ENCODE data around the gene IMP4.
A peak's percentile ranks its signal among the peaks of the same experiment; 100 is the strongest.

Gene IMP4

DNA sequence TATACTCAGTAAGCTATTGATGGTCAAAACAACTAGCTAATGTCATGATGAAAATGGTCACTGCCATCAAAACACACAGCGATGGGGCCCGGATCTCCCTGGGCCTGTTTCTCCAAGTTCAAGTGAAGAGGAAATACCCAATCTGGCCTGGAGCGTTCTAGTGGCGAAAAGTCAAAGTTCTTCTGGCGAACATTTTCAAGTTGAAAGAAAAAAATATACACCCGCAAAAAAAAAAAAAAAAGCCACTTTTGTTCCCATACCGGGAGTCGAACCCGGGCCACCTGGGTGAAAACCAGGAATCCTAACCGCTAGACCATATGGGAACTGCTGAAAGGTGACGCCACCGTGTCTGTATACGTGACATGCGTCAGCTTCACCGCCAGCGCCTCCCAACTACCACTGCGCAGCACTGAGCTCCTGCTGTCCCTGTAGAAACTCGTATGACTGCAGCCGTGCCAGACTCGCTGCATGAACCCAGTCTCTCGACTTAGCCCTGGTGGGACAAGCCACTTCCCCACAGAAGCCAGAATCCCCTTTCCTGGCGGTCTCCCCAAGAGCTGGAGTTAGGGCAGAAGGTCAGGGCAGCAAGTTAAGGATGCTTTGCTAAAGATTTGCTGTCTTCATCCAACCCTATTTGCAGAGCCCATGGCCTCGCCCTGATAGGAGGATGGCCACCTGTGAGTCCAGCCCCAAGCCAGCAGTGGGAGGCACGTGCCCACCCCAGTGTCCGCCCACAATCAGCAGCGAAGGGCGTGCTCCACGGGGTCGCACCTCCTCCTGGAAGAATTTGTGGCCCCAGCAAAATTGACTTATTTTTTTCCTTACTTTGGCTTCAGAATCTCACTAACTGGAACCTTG, 5.6 kb upstream of the IMP4 start:
- peak; percentile 65 to 68 for DNase-seq

DNA sequence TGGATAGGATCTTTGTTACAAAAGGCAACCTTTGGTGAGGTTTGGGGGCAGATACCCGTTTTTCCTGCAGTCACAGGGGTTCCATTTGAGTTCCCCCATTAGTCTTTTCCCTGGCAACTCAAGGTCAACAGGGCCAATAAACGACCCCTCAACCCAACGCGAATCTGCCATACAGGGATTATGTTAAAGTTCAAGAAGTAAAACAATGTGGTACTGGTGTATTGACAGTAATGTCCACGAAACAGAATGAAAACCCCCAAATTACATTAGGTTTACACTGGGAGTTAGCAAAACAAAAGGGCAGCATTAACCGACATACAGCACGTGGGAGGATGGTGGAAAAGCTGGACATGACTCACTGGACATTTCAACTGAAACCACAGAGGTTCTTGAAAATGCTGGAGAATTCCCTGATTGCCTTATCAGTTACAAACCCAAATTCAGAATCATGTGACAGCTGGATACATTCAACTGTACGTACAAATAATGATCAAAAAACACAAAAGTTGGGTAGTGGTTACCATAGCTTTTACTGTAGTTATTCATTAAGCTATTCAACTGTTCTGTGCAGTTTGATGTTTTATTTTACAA, 4.9 kb upstream of the IMP4 start:
- no peak for DNase-seq

- no peak for DNase-seq
Observed at GRCh38 chr2:130338793-130339345, 3.8 kb upstream of the IMP4 start.

- no peak for DNase-seq
Observed at GRCh38 chr2:130339885-130340745, 2.6 kb upstream of the IMP4 start.

GRCh38 chr2:130341562-130342019, 1.1 kb upstream of the IMP4 start:
- peak; percentile 37 to 41 for DNase-seq

- DNase-seq = peak; percentile 82 to 86
Observed at GRCh38 chr2:130342020-130342532, 621 bp upstream of the IMP4 start.

DNA sequence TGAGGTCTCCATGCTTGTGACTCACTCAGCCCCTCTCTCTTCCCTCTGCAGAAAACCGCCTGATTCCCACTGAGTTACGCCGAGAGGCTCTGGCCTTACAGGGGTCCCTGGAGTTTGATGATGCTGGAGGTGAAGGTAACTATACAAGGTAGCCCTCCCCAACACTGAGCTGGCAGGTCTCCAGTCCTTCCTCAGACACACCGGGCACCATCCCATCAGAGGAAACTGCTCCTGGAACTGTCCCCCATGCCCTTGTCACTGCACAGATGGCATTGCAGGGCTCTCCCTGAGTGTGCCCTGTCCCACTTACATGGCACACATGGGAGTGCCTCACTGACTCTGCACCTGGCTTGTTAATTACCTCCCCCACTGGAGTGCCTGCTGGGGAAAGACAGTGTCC, 1.9 kb downstream of the IMP4 start:
- DNase-seq = no peak

DNA sequence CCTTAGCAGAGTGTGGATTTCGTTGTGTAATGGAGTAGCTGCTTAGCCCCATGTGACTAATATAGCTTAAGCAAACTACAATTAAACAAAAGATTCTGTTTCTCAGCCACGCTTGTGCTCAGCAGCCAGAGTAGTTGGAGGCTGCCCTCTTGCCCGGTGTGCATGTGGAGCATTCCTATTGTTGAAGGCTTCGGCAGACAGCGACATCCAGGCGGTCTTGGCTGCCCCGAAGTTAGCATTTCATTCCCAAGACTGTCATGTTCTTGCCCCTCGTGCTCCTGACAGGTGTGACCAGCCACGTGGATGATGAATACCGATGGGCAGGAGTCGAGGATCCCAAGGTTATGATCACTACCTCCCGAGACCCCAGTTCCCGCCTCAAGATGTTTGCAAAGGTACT, 2.4 kb downstream of the IMP4 start:
- DNase-seq = no peak

- no peak for DNase-seq
Observed at GRCh38 chr2:130345611-130346010, 2.9 kb downstream of the IMP4 start.

DNA sequence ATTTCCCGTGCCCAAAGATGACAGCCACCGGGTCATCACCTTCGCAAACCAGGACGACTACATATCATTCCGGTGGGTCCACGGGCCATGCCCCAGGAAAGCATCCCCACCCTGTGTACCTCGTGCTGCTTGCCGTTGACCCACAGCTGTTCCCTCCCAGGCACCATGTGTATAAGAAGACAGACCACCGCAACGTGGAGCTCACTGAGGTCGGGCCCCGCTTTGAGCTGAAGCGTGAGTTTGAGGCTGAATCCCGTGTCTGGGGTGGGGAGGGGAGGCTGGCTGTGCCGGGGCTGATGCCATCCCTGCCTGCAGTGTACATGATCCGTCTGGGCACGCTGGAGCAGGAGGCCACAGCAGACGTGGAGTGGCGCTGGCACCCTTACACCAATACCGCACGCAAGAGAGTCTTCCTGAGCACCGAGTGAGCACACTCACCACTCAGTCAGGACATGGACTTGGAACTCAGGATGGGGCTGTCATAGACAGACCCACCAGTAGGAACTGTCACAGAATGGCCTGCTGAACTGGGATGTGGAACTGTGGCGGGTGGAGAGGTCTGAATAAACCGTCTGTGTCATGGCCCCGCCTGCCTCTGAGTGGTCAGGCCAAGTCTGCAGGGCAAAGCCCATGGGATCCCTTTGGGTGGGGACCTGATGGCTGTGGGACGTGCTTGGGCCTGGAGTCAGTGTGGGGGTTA, 3.5 kb downstream of the IMP4 start:
- DNase-seq = no peak

DNA sequence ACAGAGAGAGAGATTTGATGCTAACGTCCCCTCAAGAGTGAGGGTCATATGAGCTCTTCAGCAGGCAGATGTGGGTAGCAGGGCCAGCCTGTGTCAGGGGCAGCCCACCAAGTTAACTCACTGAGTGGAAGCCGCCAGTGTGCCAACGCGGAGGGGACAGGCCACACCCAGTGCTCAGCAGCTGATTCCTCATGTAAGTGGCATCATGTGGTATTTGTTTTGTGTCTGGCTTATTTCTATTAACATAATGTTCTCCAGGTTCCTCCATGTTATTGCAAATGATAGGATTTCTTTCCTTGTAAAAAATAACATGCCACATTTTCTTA, 4.0 kb downstream of the IMP4 start:
- DNase-seq = no peak

DNA sequence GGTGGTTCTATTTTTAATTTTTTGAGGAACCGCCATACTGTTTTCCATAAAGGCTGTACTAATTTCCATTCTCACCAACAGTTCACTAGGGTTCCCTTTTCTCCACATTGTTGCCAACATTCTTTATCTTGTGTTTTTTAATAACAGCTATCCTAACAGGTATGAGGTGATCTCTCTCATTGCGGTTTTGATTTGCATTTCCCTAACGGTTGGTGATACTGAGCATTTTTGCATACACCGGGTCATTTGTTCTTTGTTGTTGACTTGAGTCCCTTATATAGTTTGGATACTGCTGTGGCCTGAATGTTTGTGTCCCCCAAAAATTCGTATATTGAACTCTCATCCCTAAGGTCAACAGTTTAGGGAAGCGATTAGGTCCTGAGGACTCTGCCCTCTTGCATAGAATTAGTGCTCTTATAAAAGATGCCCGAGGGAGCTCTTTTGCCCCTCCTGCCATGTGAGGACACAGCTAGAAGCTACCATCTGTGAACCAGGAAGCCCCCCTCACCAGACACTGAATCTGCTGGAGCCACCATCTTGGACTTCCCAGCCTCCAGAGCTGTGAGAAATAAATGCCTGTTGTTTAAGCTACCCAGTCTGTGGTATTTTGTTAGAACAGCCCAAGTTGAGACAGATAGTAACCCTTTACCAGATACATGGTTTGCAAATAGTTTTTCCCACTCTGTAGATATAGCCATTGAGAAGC, 4.7 kb downstream of the IMP4 start:
- DNase-seq = no peak

GRCh38 chr2:130349174-130349573, 6.5 kb downstream of the IMP4 start:
- DNase-seq = no peak

- no peak for DNase-seq
Observed at GRCh38 chr2:130351711-130352110, 9.0 kb downstream of the IMP4 start.

- DNase-seq = no peak
Observed at GRCh38 chr2:130352237-130352636, 9.5 kb downstream of the IMP4 start.

DNA sequence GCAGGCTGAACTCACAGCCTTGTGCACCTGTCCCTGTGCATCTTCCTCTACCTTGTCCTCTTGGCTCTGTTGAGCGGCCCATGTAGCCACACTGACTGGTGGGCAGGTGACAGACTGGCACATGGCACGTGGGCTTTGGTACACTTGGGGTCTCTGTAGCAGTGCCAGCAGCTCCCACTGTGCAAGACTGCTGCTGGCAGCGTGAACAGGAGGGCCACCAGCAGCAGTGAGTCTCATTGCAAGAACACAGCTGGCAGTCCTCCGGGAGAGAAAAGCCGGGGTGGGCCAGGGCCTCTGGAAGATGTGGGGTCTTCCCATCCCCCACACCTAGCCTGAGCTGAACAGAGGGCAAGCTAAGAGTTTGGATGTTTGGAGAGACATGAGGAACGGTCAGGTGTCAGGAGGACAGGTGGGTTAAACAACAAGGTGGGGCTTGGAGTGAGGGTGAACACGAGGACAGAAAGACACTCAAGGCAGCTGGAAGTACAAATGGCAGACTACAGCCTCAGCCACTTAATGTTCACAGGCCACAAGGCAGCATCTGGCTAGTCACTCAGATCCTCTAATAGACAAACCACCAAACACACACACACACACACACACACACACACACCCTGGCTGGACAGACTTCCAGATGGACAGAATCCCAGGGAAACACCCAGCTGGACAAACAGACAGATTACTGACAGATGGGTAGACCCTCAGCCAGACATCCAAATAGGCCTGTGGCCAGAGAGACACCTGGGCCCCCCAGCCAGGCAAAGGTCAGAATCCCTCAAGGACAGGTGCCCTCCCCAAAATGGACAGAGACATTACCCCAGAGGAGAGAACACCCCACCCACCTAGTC, 10.8 kb downstream of the IMP4 start:
- no peak for DNase-seq

- no peak for DNase-seq
Observed at GRCh38 chr2:130354139-130354428, 11.4 kb downstream of the IMP4 start.

GRCh38 chr2:130355172-130355577, 12.5 kb downstream of the IMP4 start:
- no peak for DNase-seq

DNA sequence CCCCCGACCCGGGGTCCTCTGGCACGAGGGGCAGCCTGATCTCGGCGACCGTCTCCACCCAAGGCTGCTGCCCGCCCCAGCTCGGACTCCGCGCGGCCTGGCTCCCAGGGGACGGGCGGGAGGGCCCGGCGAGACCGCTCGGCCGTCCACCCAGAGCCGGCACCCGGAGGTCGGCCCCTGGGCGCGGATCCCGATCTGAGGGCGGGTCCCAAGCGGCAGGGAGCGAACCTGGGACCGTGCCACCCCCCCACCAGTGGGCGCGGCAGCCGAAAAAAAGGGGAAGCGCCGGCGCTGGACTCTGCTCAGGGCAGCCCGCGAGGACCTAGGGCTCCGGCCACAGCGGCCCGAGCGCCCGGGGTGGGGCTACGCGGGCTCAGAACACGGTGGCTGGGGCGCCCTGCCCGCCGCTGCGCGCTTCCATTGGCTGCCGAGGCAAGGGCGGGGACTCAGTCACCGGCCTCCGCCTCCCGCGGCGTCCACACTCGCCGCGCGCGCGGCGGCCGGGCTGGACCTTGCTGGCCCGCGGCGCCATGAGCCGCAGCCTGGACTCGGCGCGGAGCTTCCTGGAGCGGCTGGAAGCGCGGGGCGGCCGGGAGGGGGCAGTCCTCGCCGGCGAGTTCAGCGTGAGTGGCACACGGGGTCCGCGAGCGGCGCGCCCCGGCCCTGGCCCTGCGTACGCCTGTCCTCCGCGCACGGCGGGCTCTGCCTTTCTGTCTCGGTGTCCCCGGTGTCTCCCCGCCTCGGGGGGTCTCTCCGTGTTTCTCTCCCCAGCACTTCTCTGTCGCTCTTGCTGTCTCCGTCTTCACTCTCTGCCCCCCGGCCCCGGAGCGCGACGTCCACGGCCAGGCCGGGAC, 13.1 kb downstream of the IMP4 start, which contains the start of gene PTPN18:
TSS of gene PTPN18 (plus strand) at position 479 of the 854 bp plus-strand sequence. CDS start at position 531, 52 bp downstream.
- peak; percentile 71 to 74 for DNase-seq

GRCh38 chr2:130357864-130358263, 15.2 kb downstream of the IMP4 start:
- no peak for DNase-seq

Measured in activated CD4-positive, alpha-beta T cell treated with anti-CD3 and anti-CD28 coated beads, Interleukin-2, amount 50 U/mL, for 48 hours (primary cell).